NB4 (cell line): ENCODE data around the gene CSRP1.

ENCODE experiments used
- CTCF ChIP-seq: IDR thresholded peaks from one replicate; pipeline ENCODE4 v1.5.1; 2012; ENCODE audit warnings: low read depth, low read length
- POLR2A ChIP-seq: IDR thresholded peaks from 2 replicates; pipeline ENCODE4 v1.6.1; 2011; ENCODE audit warnings: mild to moderate bottlenecking; ENCODE audit not compliant: insufficient read length; ENCODE audit errors: extremely low read depth

GRCh38 chr1:201497935-201498509 is 8.9 kb downstream of the CSRP1 start:
- no peak for TF ChIP-seq CTCF
- no peak for TF ChIP-seq POLR2A
